CD14-positive monocyte (primary cell): Measurements from ENCODE around the gene SMIM28. TPM values are rescaled to one million over a fixed set of nuclear protein-coding genes. Genes with fewer than 3 reads are reported as not detected.
A peak's percentile ranks its signal among the peaks of the same experiment; 100 is the strongest.

ENCODE experiments used
- DNase-seq, 3 donors: peaks; one replicate each; pipeline ENCODE4 v3.0.0-alpha.2; 2011 to 2022
- H2AFZ ChIP-seq: 2 replicates; pipeline ENCODE4 v1.6.0; 2012; ENCODE audit warnings: mild to moderate bottlenecking, low read depth, low read length, inconsistent platforms; ENCODE audit not compliant: insufficient read depth, poor library complexity, severe bottlenecking
- H3K27ac ChIP-seq, 2 donors: 1 replicate in 1 of 2; 2 replicates in 1 of 2; pipeline ENCODE4 v1.5.1; 2012 to 2013; ENCODE audit warnings: low read length in 2 of 2, control low read depth in 1 of 2, inconsistent platforms in 1 of 2, low read depth in 1 of 2, mild to moderate bottlenecking in 1 of 2
- H3K27me3 ChIP-seq, 2 donors: one replicate each; pipeline versions ENCODE4 v1.6.0 to v1.6.1; 2011 to 2013; ENCODE audit warnings: low read length in 2 of 2; ENCODE audit not compliant: control insufficient read depth in 2 of 2, insufficient read depth in 2 of 2
- H3K36me3 ChIP-seq, 2 donors: replicated peaks in 1 of 2; 1 replicate in 1 of 2; 2 replicates in 1 of 2; pipeline versions ENCODE4 v1.5.1 to v1.6.1; 2012 to 2013; ENCODE audit warnings: low read length in 2 of 2, control low read depth in 1 of 2, inconsistent platforms in 1 of 2, mild to moderate bottlenecking in 1 of 2; ENCODE audit not compliant: insufficient read depth in 2 of 2, control insufficient read depth in 1 of 2
- H3K4me1 ChIP-seq, 2 donors: 1 replicate in 1 of 2; 2 replicates in 1 of 2; pipeline versions ENCODE4 v1.5.1 to v1.6.1; 2012 to 2013; ENCODE audit warnings: low read length in 2 of 2, control low read depth in 1 of 2, inconsistent platforms in 1 of 2, mild to moderate bottlenecking in 1 of 2, moderate library complexity in 1 of 2; ENCODE audit not compliant: insufficient read depth in 2 of 2, control insufficient read depth in 1 of 2
- H3K4me2 ChIP-seq: replicated peaks from 2 replicates; pipeline ENCODE3; 2012; ENCODE audit warnings: low read length, moderate library complexity, mild to moderate bottlenecking; ENCODE audit not compliant: poor library complexity, severe bottlenecking; ENCODE audit errors: extremely low read depth
- H3K4me3 ChIP-seq, 3 experiments: fragments of 200-600 bp in 1 of 3; sonication (generic) in 1 of 3; replicated peaks in 1 of 3; 1 replicate in 2 of 3; 2 replicates in 1 of 3; pipeline ENCODE4 v1.5.1; 2011 to 2013; ENCODE audit warnings: low read length in 3 of 3, mild to moderate bottlenecking in 3 of 3, control low read depth in 2 of 3, low read depth in 2 of 3, inconsistent platforms in 1 of 3, moderate library complexity in 1 of 3
- H3K79me2 ChIP-seq: 2 replicates; pipeline ENCODE4 v1.6.0; 2012; ENCODE audit warnings: mild to moderate bottlenecking, control low read depth, inconsistent platforms, low read length, moderate library complexity; ENCODE audit not compliant: insufficient read depth
- H3K9ac ChIP-seq: 2 replicates; pipeline ENCODE4 v1.6.0; 2017; ENCODE audit warnings: low read length, mild to moderate bottlenecking; ENCODE audit not compliant: insufficient read depth, poor library complexity, severe bottlenecking
- H3K9me3 ChIP-seq, 2 donors: replicated peaks in 1 of 2; 1 replicate in 1 of 2; 2 replicates in 1 of 2; pipeline versions ENCODE4 v1.5.1 to v1.6.1; 2012 to 2013; ENCODE audit warnings: low read length in 2 of 2, control low read depth in 1 of 2; ENCODE audit not compliant: control insufficient read depth in 1 of 2, insufficient read depth in 1 of 2
- H4K20me1 ChIP-seq: 2 replicates; pipeline ENCODE4 v1.6.0; 2012; ENCODE audit warnings: mild to moderate bottlenecking, low read length, control low read depth, moderate library complexity; ENCODE audit not compliant: insufficient read depth
- H3K27ac Mint-ChIP-seq, 7 donors: one replicate each; pipeline ENCODE4 v1.8.0; 2020; ENCODE audit warnings: mild to moderate bottlenecking in 7 of 7, mixed read lengths in 7 of 7, moderate library complexity in 6 of 7, inconsistent platforms in 2 of 7
- H3K27me3 Mint-ChIP-seq, 3 donors: one replicate each; pipeline ENCODE4 v1.8.0; 2021 to 2022; ENCODE audit warnings: low read depth in 3 of 3, mild to moderate bottlenecking in 3 of 3, mixed read lengths in 3 of 3, moderate library complexity in 3 of 3, inconsistent platforms in 1 of 3
- H3K36me3 Mint-ChIP-seq, 2 donors: one replicate each; pipeline ENCODE4 v1.8.0; 2020; ENCODE audit warnings: mixed read lengths in 2 of 2, inconsistent platforms in 1 of 2, mild to moderate bottlenecking in 1 of 2
- H3K4me1 Mint-ChIP-seq: one replicate; pipeline ENCODE4 v1.8.0; 2020; ENCODE audit warnings: mild to moderate bottlenecking, mixed read lengths
- H3K4me3 Mint-ChIP-seq, 2 donors: one replicate each; pipeline ENCODE4 v1.8.0; 2020; ENCODE audit warnings: mild to moderate bottlenecking in 2 of 2, mixed read lengths in 2 of 2, moderate library complexity in 1 of 2
- H3K9me3 Mint-ChIP-seq, 7 donors: one replicate each; pipeline ENCODE4 v1.8.0; 2020 to 2022; ENCODE audit warnings: mixed read lengths in 7 of 7, mild to moderate bottlenecking in 6 of 7, moderate library complexity in 6 of 7, inconsistent platforms in 2 of 7
- CTCF ChIP-seq: fragments of 200-600 bp; IDR thresholded peaks from one replicate; pipeline ENCODE4 v1.8.0; 2022; ENCODE audit warnings: antibody characterized with exemption, mild to moderate bottlenecking
- WGBS: methylation state at CpG from one replicate; pipeline ENCODE4 v1.1.5; 2013; ENCODE audit warnings: missing lambda C conversion rate; ENCODE audit not compliant: insufficient coverage; 5-methylcytosine and 5-hydroxymethylcytosine counted together
- intact Hi-C, 2 donors: fragments of 100-400 bp; cut with micrococcal nuclease; formaldehyde crosslinking; loops; one replicate each; pipeline versions ENCODE4 v1.15.0 to v1.15.1; 2023
- polyA plus RNA-seq, 3 donors: library from polyadenylated mRNA; depleted of rRNA in 1 of 3; unstranded in 2 of 3; stranded (reverse) in 1 of 3; fragments of 300-500 nt in 2 of 3; fragments of >200 nt in 1 of 3; fragmentation: Illumina TruSeq in 2 of 3; gene quantifications; 1 replicate in 2 of 3; 2 replicates in 1 of 3; pipeline ENCODE4 v1.2.3, GENCODE V29; 2012 to 2021

Gene SMIM28
- polyA plus RNA-seq, 3 donors, result not detected

GRCh38 chr6:138382498-138383265 is 5.0 kb downstream of the SMIM28 start:
- H3K4me3 Mint-ChIP-seq, result no peak overlapping the region

GRCh38 chr6:138383776-138384175 is 6.1 kb downstream of the SMIM28 start:
- H3K27me3 ChIP-seq, result no peaks in the 10 kb centered on the region
- H3K36me3 ChIP-seq, result no peaks in the 10 kb centered on the region
- no peak overlapping the region for H3K4me3 ChIP-seq
- H3K27me3 Mint-ChIP-seq, result no peaks in the 10 kb centered on the region
- no peak overlapping the region for H3K27ac Mint-ChIP-seq
- WGBS, result no CpG with 5 or more reads among the region's 3 CpGs
- H3K9me3 Mint-ChIP-seq, result peaks cover 0 to 5% (median 0%) of the 10 kb centered on the region in 7 donors
- no peaks in the 10 kb centered on the region for H3K36me3 Mint-ChIP-seq
- H3K27ac ChIP-seq, result no peak overlapping the region
- H3K4me2 ChIP-seq, result no peak overlapping the region
- no peak for DNase-seq
- H3K4me1 ChIP-seq, result peaks cover 2 to 8% of the 10 kb centered on the region in 2 donors
- no peak for TF ChIP-seq CTCF
- H2AFZ ChIP-seq, result no peak overlapping the region
- no peak overlapping the region for H3K4me3 Mint-ChIP-seq
- intact Hi-C loops, result no loop called here
- H3K79me2 ChIP-seq, result no peaks in the 10 kb centered on the region
- H4K20me1 ChIP-seq, result no peaks in the 10 kb centered on the region
- H3K4me1 Mint-ChIP-seq, result peaks cover 11% of the 10 kb centered on the region
- no peak overlapping the region for H3K9ac ChIP-seq
- no peaks in the 10 kb centered on the region for H3K9me3 ChIP-seq

More at GRCh38 chr6:138382498-138383265, 5.0 kb downstream of the SMIM28 start:
- Mint-ChIP-seq H3K27me3 (no peaks in the 10 kb centered on the region), H3K4me1 (peaks cover 8% of the 10 kb centered on the region), H3K9me3 (peaks cover 0 to 5% (median 0%) of the 10 kb centered on the region in 7 donors), H3K27ac (peak overlapping the region in 2 of 7 donors; percentile 55 to 61), H3K36me3 (no peaks in the 10 kb centered on the region)
- Histone ChIP-seq H2AFZ (no peak overlapping the region), H3K27ac (no peak overlapping the region), H3K36me3 (no peaks in the 10 kb centered on the region), H3K4me2 (no peak overlapping the region), H3K27me3 (no peaks in the 10 kb centered on the region), H3K9ac (no peak overlapping the region), H3K9me3 (no peaks in the 10 kb centered on the region), H3K79me2 (no peaks in the 10 kb centered on the region), H4K20me1 (no peaks in the 10 kb centered on the region), H3K4me1 (peaks cover 2 to 8% of the 10 kb centered on the region in 2 donors), H3K4me3 (no peak overlapping the region)
- intact Hi-C loops, result no loop called here
- TF ChIP-seq CTCF, result no peak
- 57% methylated on average over 8 of the region's 8 CpGs for WGBS
- DNase-seq, result no peak
